A549 treated with dexamethasone at 1 μM for 4 hours (cell line): ENCODE data around the gene FCN2. TPM values are rescaled to one million over a fixed set of nuclear protein-coding genes. Genes with fewer than 3 reads are reported as not detected.

ENCODE experiments used
- total RNA-seq: library from RNA; stranded (reverse); fragments of 200-300 nt; extraction: Qiagen RNA extraction; gene quantifications from 5 replicates; pipeline ENCODE4 v1.2.3, GENCODE V29; 2022

Gene FCN2
- not detected in 5 replicates for total RNA-seq

DNA sequence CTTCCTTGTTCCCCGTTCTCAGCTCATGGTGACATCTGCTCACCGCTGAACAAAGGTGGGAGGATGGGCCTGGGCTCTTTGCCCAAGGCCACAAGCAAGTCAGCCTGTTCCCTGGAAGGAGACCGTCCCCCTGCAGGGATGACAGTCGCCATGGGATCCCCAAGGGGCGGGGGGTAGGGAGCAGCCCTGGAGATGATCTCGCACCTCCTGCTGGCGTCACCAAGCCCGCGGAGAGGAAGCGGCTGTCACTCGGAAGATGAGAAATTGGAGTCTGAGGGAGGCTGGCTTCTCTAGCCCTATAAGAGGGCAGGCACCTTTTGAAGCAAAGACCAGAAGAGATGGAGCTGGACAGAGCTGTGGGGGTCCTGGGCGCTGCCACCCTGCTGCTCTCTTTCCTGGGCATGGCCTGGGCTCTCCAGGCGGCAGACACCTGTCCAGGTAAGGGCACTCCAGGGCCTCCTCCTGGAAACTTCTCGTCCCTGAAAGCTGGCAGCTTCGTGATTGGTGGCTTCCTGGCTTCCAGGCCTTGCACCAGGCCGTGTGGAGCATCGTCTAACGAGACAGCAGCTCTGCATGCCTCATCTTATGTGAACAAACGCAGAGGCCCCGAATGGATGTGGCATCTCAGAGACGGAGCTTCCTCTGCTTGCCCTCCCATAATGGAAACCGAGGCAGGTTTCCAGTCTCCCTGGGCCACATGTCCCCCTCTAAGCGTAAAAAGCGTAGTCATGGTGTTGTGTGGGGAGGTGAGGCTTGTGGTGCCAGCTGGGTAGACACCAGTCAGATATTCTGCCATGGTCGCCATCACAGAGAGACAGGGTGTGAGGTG is at the start of gene FCN2:
TSS of gene FCN2 (plus strand) at position 327 of the 829 bp plus-strand sequence. CDS start at position 339, 12 bp downstream.

DNA sequence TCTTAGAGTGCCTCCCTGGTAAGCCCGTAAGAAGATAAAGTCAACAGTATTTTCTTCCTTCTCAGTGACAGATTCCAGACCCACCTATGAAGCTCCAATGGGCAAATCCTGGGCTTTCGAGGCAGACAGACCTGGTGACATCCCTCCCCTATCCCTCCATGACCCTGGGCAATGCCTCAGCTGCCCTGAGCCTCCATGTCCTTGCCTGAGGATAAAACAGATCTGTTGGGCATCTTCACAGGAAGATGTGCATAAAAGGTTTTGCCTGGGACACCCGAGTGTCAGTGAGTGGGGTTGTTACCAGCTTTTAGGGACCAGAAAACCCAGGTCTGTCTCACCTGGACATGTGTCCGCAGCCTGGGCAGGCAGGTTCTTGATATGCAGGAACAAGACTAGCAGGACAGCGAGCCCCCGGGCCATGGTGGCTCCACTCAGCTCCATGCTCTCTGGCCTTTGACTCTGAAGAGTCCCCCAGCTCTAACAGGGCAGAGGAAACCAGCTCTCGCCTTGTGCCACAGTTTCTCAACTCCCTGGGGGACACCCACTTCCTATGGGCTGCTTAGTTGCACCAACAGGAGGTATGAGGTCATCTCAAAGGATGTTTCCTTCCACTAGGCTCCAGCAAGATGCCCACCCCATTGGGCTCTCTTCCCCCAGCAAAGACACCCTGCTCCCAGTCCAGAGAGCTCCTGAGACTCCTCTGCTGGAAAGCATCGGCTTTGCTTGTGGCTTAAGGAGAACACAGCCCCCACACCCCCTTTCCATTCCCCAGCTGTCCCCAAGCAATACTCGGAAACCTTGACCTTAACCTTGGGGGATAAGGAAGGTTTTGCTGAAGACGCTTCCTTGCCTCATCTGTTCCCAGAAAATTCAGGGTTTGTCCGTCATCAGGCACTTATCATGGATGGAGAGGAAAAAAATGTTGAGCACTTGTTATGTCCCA is 37.1 kb downstream of the FCN2 start, which contains the start of gene FCN1:
TSS of gene FCN1 (minus strand) at position 482 of the 943 bp plus-strand sequence. CDS start at position 441, 41 bp downstream.

Other genes with a start within 250 kb of the FCN2 start
- 30.4 to 60.1 TPM (median 46.0 TPM) in 5 replicates for gene COL5A1, start 239.0 kb upstream of the FCN2 start, total RNA-seq
- gene FCN1, start 37.1 kb downstream of the FCN2 start, total RNA-seq, result not detected in 5 replicates
- gene OLFM1, start 206.9 kb downstream of the FCN2 start, total RNA-seq, result 8.8 to 10.8 TPM (median 10.5 TPM) in 5 replicates